Mononuclear cell (primary cell): ENCODE data around the gene QSOX2. TPM values are rescaled to one million over a fixed set of nuclear protein-coding genes. Genes with fewer than 3 reads are reported as not detected.

Experiments
- H3K27me3 ChIP-seq: 2 replicates; pipeline ENCODE4 v1.6.0; 2011; ENCODE audit warnings: low read length, control low read depth; ENCODE audit not compliant: insufficient read depth
- H3K4me1 ChIP-seq: 2 replicates; pipeline ENCODE4 v1.5.1; 2011; ENCODE audit warnings: mild to moderate bottlenecking, low read length, control low read depth; ENCODE audit not compliant: insufficient read depth
- H3K4me3 ChIP-seq: 2 replicates; pipeline ENCODE4 v1.5.1; 2011; ENCODE audit warnings: mild to moderate bottlenecking, low read length, moderate library complexity
- H3K9me3 ChIP-seq: 2 replicates; pipeline ENCODE4 v1.5.1; 2011; ENCODE audit warnings: low read depth, mild to moderate bottlenecking, control low read depth, low read length
- total RNA-seq: library from RNA; depleted of rRNA; stranded (reverse); fragments of >200 nt; gene quantifications from one replicate; pipeline ENCODE4 v1.2.3, GENCODE V29; 2012

Gene QSOX2
- total RNA-seq, 1 donor = 8.1 TPM

DNA sequence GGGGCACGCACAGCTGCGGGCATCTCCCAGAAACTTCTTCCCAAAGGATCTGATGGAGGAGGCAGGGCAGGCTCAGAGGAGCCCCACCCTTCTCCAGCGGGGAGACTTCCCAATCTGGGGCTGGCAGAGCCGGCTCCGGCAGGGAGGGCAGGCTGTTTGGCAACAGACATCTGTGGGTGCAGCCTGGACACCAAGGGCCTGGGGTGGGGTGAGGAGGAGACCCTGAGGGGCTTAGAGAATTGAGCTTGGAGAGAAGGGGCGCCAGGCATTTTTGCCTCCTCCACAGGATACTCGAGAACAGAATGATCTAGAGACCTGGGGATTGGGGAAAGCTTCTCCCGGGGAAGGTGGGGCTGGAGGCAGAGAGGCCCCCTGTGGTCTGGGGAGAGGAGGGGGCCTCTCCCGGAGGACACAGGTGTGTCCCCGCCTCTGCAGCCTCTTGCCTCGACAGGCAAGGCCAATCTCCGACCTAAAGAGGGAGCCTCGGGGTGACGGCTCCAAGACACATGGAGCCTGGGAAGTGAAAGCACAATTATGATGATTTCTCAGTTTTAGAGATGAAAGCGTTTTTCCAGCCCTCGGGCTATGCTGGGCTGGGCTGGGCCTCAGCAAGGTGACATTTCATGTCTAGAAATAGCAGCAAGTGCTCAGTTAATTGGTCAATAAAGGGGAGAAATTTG is 49.1 kb downstream of the QSOX2 start:
- peaks cover 61% of the 10 kb centered on the region for H3K27me3 ChIP-seq
- H3K9me3 ChIP-seq = no peaks in the 10 kb centered on the region
- H3K4me1 ChIP-seq = no peaks in the 10 kb centered on the region
- no peak overlapping the region for H3K4me3 ChIP-seq

DNA sequence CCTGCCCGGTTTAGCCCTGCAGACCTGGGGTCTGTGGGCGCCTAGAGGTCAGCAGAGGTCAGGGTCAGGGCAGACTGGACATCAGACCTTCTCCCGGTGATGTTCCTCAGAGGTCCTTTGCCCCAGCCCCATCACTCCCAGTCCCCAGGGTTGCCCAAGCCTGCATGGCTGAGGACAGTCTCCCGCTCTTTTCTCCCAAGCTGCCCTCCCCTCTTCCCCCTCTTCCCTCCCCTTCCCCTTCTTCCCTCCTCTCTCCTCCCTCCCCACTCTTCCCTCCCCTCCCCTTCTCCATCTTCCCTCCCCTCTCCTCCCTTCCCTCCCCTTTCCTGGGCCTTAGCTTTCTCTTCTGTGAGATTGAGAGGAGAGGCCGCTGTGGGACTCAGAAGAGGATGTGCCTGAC is 51.1 kb downstream of the QSOX2 start:
- H3K4me3 ChIP-seq = no peak overlapping the region
- no peaks in the 10 kb centered on the region for H3K9me3 ChIP-seq
- H3K27me3 ChIP-seq = peaks cover 48% of the 10 kb centered on the region
- no peaks in the 10 kb centered on the region for H3K4me1 ChIP-seq

- Histone ChIP-seq H3K4me1 (no peaks in the 10 kb centered on the region), H3K27me3 (peaks cover 45% of the 10 kb centered on the region), H3K4me3 (no peak overlapping the region), H3K9me3 (no peaks in the 10 kb centered on the region)
These were observed 51.7 kb downstream of the QSOX2 start for GRCh38 chr9:136193891-136194279.

DNA sequence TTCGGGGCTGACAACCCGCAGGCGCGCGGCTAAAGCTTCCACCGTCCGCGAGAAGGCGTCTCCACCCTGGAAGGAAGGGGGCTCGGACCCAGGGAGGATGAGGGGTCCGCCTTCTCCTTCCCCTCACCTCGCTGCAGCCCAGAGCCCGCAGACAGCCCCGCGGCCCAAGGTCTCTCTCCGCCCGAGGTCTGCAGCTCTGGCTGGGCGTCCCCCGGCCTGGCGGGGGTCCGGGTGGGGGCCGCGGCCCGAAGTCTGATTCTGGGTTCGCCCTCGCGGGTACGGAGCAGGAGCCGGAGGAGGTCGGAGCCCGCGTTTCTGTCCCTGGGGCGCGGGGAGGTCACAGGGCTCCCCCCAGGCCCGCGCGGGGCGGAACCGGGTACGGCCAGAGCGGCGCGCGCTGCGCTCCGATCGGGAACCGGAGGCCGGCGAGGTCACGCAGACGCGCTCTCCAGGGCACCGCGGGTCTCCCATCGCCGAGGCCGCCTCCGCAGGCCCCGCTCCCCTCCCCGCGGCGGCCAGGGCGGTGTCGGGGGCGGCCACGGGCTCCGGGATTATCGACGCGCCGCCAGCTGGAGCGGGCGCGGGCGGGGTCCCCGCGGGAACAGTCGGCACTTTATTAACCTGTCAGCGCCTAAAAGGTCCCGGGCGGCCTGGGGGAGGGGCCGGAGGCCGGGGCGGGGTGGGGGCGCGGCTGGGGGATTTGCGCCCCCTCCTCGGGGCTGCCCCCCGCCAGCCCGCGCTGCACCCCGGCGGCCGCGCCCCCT is 52.3 kb downstream of the QSOX2 start:
- Histone ChIP-seq H3K4me1 (no peaks in the 10 kb centered on the region), H3K27me3 (peaks cover 43% of the 10 kb centered on the region), H3K4me3 (no peak overlapping the region), H3K9me3 (no peaks in the 10 kb centered on the region)

- Histone ChIP-seq H3K9me3 (no peaks in the 10 kb centered on the region), H3K4me3 (no peak overlapping the region), H3K27me3 (peaks cover 36% of the 10 kb centered on the region), H3K4me1 (no peaks in the 10 kb centered on the region)
These were observed 53.1 kb downstream of the QSOX2 start for GRCh38 chr9:136192289-136193126.

- H3K4me1 ChIP-seq = no peaks in the 10 kb centered on the region
- peaks cover 34% of the 10 kb centered on the region for H3K27me3 ChIP-seq
- H3K9me3 ChIP-seq = no peaks in the 10 kb centered on the region
- H3K4me3 ChIP-seq = no peak overlapping the region
These were observed 53.7 kb downstream of the QSOX2 start for GRCh38 chr9:136191960-136192286.

DNA sequence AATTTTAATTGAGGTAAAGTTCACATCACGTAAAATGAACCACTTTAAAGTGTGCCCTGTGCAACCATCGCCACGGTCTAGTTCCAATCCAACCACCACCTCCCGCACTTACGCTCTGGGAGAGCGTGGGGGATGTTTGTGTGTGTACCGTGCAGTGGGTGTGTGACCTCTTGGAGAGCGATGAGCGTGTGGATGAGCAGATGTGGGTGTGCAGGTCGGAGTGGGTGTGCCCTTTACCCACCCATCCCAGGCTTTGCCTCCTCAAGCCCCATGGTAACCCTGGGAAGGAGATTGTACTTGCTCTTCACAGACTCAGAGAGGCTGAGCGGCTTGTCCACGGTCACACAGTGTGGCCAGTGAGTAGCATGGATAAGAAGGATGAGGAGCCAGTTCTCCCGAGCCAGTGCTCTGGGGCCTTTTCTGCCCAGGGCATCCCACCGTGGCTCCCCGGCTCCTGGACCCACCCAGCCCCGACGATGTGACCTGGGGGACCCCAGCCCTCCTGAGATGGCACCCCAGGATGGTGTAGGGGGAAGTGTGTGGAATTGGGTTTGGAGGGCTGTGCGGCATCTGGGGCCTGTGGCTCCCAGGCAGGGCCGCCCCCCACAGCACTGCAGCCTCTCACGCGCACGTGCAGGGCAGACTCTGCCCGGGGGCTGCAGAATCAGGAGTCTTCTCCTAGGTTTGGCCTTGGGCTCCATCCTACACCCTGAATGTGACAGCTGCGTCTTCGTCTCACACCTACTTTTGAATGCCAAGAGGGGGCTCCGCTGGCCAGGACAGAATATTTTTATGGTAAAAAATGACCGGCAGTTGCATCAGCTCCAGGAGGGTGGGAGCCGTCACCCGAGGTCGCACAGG is 54.3 kb downstream of the QSOX2 start:
- no peak overlapping the region for H3K4me3 ChIP-seq
- no peaks in the 10 kb centered on the region for H3K9me3 ChIP-seq
- H3K4me1 ChIP-seq = no peaks in the 10 kb centered on the region
- peaks cover 28% of the 10 kb centered on the region for H3K27me3 ChIP-seq

- Histone ChIP-seq H3K4me1 (no peaks in the 10 kb centered on the region), H3K9me3 (no peaks in the 10 kb centered on the region), H3K27me3 (peaks cover 22% of the 10 kb centered on the region), H3K4me3 (no peak overlapping the region)
These were observed 55.0 kb downstream of the QSOX2 start for GRCh38 chr9:136190656-136191055.

DNA sequence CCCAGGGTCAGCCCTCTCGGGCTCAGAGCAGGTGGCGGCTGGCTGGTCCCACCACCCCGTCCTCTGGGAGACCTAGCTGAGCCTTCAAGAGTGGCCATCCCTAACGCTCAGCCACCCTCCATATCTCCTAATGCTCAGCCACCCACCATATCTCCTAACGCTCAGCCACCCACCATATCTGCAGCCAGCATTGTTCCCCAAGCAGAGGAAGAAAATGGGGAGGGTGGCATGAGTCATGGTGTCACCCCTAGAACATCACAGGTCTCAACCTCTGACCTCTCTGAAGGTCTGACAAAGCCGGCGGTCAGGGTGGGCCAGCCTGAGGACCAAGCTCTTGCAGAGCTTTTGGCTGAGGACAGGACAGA is 55.4 kb downstream of the QSOX2 start:
- Histone ChIP-seq H3K4me1 (no peaks in the 10 kb centered on the region), H3K9me3 (no peaks in the 10 kb centered on the region), H3K27me3 (peaks cover 22% of the 10 kb centered on the region), H3K4me3 (no peak overlapping the region)

- peaks cover 18% of the 10 kb centered on the region for H3K27me3 ChIP-seq
- H3K9me3 ChIP-seq = no peaks in the 10 kb centered on the region
- no peaks in the 10 kb centered on the region for H3K4me1 ChIP-seq
- H3K4me3 ChIP-seq = no peak overlapping the region
These were observed 56.0 kb downstream of the QSOX2 start for GRCh38 chr9:136189394-136190236.

- Histone ChIP-seq H3K9me3 (no peaks in the 10 kb centered on the region), H3K27me3 (peaks cover 16% of the 10 kb centered on the region), H3K4me3 (no peak overlapping the region), H3K4me1 (no peaks in the 10 kb centered on the region)
These were observed 57.7 kb downstream of the QSOX2 start for GRCh38 chr9:136187683-136188586.

DNA sequence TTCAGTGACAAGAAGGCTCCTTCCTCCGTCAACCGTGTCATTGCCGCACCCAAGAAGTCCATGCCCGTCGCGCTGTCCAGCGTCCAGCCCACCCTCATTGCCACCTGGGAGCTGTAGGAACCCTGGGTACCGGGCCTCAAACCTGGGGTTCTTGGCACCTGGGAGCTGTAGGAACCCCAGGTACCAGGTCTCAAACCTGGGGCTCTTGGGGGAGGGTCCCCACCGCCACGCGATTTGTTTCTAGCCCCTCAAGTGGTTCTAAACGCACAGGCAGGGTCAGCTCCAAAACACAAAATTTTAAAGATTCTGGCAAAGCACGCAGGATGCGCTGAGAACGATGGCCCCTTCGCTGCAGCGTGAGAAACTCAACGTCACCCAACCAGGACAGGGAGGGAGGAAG is 58.4 kb downstream of the QSOX2 start:
- Histone ChIP-seq H3K27me3 (peaks cover 13% of the 10 kb centered on the region), H3K4me1 (no peaks in the 10 kb centered on the region), H3K4me3 (no peak overlapping the region), H3K9me3 (no peaks in the 10 kb centered on the region)

GRCh38 chr9:136186386-136186785 is 59.2 kb downstream of the QSOX2 start:
- no peaks in the 10 kb centered on the region for H3K4me1 ChIP-seq
- H3K9me3 ChIP-seq = no peaks in the 10 kb centered on the region
- H3K27me3 ChIP-seq = peaks cover 6% of the 10 kb centered on the region
- no peak overlapping the region for H3K4me3 ChIP-seq
